HG03175 (cell line): ENCODE measurements around the gene RNF186.
"Not testable (repeated sequence)": the region's sequence is repeated elsewhere in the genome, so short reads cannot be mapped to it uniquely, and the experiment has no call there.

Experiments used
- ATAC-seq: cut with Tn5 transposase; IDR thresholded peaks from one replicate; pipeline ENCODE4 v1.9.1; 2021; ENCODE audit warnings: mild to moderate bottlenecking, moderate library complexity; ENCODE audit not compliant: unreplicated experiment

Gene RNF186, protein sequence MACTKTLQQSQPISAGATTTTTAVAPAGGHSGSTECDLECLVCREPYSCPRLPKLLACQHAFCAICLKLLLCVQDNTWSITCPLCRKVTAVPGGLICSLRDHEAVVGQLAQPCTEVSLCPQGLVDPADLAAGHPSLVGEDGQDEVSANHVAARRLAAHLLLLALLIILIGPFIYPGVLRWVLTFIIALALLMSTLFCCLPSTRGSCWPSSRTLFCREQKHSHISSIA

DNA sequence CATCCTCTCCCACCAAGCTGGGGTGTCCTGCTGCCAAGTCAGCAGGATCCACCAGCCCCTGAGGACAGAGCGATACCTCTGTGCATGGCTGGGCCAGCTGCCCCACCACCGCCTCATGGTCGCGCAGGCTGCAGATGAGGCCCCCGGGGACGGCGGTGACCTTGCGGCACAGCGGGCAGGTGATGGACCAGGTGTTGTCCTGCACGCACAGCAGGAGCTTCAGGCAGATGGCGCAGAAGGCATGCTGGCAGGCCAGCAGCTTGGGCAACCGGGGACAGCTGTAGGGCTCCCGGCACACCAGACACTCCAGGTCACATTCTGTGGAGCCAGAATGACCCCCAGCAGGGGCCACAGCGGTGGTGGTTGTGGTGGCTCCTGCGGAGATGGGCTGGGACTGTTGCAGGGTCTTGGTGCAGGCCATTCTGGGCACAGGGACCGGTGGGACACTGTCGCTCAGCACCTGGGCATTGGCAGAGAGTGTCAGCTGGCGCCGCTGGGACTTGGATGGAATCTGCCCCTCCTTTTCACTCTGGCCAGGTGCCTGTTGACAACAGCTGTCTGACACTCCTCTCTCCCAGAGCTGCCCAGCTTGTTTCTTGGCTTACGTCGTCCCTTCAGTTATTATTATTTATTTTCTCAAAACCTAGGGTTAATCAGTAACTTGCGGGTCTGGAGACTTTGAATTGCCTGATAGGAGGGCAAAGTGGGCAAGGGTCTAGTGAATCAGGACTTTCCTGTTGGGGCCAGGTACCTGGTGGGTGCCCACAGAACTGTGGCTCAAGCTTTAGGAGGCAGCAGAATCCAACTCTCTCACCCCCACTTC, at the start of gene RNF186:
RNF186 (minus strand) TSS at position 603 of the 823 bp plus-strand sequence; CDS start at position 421, 182 bp downstream.
- ATAC-seq, result no peak

DNA sequence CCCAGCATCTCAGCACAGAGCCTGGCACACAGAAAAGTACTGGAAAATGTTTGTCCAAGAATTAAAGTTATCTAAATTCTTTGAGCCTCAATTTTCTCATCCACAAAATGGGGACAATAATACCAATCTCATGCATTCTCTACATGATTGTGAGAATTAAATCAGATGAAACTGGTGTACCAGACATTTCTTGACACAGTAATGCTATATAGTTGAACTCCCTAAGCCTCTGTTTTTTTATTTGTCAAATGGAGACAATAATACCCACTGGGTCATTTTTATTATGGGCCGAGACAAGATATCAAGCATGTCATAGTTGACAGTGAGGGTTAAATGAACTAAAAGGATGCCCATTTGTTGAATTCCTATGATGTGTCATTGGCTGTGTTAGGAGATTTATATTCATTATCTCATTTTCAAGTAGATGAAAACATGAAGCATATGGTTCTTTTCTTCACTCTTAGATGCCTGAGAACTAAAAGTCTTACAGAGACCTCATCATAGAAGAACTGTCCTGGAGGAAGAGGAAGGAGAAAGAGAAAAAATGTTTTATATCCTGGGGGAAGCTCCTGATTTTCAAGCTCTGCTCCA, 49.6 kb upstream of the RNF186 start:
- no peak for ATAC-seq

DNA sequence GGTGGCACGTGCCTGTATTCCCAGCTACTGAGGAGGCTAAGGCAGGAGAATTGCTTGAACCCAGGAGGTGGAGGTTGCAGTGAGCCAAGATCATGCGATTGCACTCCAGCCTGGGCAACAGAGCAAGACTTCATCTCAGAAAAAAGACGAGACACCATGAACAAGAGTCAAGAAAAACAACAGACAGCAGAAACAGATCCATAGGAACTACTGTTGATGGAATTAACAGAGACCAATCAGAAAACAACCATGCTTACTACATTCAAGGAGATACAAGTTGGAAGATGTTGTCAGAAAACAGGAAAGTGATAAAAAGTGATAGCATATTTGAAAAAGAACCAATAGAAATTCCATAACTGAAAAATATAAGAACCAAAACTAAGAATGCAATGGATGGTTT, 47.9 kb upstream of the RNF186 start:
- no peak for ATAC-seq

DNA sequence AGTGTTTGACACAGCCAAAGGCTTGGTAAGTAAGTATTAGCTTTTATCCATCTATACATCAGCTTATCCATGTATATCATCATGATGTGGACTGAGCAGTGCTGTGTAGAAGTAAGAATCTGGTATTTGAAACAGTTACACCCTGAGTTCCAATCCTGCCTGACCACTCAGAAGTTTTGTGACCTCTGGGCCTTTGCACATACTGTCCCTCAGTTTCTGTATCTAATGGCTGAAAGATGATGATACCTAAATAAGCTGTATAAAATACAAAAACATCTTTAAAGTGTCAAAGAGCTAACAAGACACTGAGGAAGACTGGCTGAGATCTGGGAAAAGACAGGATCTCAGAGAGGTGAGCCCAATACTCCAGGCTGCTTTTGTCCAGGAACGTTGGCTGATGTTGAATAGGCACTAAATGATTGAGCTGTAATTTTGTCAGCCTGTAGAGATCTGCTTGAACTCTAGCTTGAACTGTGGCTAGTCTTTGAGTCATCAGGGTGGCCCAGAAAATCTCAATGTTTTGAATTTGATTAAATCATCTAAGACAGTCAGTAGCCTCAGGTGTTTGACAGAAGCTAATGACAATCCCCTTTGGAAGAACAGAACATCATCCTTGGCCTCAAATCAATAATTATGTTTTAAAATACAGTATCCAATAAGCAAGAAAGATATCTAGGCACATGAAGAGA, 46.9 kb upstream of the RNF186 start:
- ATAC-seq, result no peak

DNA sequence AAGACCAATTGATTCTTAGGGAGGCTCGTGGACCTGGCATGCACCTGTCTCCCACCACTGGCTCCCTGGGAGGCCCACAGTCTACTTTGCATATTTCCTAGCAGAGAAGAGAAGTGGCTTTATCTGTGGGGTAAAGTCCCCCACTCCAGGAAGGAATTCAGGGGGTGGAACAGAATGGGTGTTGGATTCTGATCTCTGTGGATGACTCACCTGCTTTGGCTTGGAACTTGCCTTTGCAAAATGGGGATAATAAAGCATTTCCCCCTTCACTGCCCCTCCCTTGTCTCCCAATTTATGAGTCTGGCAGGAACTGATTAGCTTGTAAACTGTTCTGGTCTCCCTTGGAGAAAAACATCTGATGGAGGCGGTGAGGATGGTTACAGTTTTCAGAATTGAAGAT, 46.0 kb upstream of the RNF186 start:
- ATAC-seq, result no peak

DNA sequence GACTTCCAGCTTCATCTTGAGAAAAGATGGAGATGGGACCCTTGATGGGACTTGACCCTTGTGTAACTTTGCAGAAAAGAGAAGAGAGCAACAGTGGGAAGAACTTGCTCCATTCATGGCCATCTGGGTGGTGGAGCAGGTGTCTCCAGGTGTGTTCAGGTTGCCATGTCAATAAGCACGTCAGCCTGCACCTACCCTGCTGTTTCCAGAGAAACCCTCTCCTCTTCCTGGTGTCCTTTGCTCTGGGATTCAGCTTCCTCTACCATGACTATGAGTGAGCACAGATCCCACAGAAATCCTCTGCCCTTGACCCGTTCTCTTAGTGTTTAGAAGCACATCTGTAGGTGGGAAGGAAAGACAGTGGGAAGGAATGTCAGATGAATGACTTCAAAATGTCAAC, 45.3 kb upstream of the RNF186 start:
- no peak for ATAC-seq

DNA sequence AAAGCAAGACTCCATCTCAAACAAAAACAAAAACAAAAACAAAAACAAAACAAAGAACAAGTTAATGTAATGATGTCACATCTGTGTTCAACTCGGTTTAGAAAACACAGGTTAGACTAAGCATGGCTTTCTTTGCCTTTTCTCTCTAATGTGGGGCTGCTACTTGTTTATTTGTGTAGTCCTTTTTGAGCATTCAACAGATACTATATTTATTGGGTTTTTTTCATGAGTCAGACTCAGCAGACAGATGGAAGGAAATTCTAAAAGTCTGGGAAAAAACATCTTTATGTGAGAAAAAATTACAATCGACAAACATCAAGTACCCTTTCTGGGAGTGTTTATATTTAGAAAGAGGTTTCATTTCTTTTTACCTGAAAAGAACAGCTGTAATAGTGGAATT, 44.8 kb upstream of the RNF186 start:
- ATAC-seq, result no peak

DNA sequence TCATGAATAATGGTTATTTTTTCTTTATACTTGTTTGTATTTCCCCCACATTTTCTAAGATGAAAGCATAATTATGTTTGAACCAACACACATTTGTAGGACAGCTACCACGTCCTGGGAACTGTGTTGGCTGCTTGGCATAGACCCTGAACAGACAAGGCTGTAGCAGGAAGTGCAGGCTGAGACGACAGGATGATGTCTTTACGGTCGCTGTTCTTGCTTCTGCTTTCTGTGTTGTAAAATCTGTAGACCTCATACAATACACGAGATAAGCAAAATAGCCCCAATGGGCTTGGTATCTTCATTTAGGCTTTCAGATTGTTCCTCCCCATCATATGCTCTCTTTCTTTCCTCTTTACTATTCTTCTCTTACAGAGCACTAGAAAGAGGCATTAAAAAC, 43.8 kb upstream of the RNF186 start:
- no peak for ATAC-seq

DNA sequence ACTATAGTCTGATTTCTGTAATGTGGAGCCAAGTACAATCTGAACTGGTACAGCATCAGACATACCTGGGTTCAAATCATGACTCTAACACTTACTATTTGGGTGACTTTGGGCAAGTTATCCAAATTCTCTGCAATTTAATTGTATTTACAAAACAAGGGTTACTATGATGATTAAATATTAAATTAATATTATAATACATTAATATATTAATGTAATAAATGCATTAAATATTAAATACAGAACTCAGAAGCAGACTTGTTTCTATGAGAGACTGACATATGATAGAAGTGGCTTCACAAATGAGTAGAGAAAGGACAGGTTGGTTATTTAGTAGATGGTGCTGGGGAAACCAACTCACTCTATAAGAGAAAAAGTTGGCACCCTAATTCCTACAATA, 39.8 kb upstream of the RNF186 start:
- no peak for ATAC-seq

DNA sequence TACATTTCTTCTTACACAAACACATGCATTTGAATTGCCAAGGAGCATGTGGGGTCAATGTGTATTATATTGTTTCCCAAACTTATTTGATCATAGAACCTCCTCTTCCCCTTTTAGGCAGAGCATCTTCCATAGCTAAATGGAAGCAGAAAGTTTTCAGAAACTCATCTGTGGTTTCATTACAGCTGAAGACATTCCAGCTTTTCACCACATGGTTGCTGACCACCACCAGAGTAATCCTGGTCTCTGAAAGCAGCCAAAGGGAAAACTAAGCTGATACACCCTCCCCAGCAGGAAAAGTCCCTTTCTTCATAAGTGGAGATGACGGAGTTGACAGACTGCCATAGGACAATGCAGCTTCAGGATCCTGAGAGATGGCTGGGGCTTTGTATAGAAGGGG, 37.0 kb upstream of the RNF186 start:
- no peak for ATAC-seq

DNA sequence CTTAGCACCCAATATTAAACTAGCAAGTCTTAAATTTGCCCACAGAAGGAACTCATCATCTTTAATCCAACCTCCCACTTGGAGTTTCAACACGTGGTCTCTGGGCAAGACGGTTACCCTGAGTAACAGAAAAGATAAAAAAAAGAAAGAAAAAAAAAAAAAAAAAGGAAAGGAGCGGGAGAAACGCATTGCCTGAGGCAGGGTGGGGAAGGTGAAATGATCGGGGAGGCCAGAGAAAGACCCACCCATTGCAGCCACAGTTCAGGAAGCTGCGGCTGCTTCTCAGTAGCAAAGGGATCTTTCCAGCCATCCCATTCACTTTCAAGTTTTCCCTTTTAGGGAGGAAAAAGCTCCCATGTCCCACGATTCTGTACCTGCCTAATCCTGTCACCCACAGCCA, 35.1 kb upstream of the RNF186 start:
- ATAC-seq, result no peak

DNA sequence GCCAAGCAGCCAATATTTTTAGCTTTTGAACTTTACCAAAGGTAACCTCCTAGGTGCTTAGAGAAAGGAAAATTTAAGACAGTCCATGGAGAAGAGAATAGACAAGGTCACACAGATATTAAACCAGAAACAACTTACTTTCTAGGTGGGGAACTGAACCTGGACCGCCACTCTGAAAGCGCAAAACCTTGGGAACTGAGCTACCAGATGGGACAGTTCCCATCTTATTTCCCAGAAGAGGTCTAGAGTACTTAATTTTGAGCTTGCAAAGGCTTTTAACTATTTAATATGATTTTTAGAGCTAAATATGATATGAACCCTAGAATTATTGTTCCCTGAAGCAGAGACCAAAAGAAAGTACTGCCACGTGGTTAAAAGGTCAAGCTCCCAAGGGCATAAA, 34.2 kb upstream of the RNF186 start:
- ATAC-seq, result not testable (repeated sequence)

DNA sequence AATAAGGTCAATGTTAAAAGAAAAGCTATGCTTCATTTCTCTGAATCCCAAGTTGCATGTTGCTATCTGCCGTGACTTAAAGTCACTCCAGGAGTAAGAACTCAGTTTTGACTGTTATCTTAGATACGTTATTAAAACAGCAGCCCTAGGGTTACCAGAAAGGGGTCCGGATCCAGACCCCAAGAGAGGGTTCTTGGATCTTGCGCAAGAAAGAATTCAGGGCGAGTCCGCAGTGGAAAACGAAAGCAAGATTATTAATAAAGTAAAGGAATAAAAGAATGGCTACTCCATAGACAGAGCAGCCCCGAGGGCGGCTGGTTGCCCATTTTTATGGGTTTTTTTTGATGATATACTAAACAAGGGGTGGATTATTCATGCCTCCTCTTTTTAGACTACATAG, 32.3 kb upstream of the RNF186 start:
- ATAC-seq, result not testable (repeated sequence)

DNA sequence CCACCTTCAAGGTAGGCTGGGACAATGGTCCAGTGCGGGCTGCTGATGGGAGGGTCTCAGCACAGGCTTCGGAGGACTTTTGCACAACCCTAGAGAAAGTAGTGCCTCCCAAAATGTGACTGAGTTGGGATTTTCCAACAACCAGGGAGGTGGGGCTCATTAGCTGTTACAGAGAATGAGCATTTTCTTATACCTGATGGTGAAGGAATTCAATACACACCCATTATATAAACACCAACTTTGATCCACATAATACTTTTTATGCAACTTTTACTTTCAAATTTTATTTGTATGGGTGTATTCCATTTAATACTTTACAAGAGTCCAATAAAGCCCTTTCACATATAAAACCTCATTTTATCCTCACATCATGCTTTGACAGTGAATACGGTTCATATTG, 31.3 kb upstream of the RNF186 start:
- no peak for ATAC-seq

DNA sequence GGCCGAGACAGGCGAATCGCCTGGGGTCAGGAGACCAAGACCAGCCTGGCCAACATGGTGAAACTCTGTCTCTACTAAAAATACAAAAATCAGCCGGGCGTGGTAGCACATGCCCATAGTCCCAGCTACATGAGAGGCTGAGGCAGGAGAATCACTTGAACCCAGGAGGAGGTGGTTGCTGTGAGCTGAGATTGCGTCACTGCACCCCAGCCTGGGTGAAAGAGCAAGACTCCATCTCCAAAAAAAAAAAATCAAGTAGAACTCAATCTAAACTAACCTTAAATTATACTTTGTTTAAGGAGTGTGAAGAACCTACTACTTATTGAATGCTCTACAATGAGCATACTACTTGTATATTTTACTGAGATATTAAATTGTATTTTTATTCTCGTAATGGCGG, 30.5 kb upstream of the RNF186 start:
- no peak for ATAC-seq

DNA sequence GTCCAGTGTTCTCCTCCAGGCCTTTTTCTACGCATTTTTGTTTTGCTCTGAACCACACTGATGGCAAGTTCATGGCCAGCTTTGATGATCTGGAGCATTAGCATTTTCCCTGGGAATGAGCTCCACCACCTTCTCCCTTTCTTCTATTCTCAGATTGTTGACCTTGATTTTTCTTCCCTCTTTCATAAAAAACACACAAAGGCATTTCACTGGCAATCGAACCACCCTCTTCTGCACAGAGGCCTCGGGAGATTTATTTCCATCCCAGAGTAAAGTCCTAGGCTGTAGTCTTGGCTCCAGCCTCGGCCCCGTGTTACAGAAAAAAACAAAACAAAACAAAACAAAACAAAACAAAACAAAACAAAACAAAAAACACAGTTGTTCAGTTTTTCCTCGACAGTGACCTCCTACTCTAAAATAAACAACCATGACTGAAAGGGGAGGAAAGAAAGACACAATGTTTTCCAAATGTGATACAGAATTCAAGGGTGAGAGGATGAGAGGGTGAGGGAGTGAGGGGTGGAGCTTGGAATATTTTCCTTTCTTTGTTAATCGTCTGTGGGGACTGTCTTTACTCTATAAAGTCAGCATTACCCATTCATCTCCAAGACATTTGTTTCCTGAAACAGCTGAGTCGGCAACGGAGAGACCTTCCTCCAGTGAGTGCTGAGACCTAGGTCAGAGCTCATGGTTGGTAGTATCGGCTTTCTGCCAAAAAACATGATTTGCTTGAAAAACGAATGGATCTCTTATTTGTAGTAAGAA, 29.8 kb upstream of the RNF186 start:
- no peak for ATAC-seq

DNA sequence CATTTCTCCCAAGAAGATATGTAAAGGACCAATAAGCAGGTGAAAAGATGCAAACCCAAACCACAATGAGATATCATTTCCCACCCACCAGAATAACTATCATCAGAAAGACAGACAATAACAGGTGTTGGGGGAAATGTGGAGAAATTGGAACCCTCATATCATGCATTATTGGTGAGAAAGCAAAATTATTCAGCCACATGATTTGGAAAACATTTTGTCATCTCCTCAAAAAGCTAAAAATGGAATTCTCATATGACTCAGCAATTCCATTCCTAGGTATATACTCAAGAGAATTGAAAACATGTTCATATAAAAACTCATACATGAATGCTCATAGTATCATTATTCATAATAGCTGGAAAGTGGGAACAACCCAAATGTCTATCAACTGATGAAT, 25.1 kb upstream of the RNF186 start:
- ATAC-seq, result no peak

DNA sequence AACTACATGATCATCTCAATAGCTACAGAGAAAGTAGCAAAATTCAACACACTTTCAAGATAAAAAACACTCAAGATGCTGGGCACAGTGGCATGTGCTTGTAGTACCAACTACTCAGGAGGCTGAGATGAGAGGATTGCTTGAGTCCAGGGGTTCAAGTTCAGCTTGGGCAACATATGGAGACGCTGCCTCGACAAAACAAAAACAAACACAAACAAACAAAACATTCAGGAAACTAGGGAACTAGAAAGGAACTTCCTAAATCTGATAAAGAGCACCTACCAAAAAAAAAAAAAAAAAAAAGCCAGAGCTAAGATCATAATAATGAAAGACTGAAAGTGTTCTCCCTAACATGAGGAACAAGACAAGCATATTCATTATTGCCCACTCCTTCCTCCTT, 22.8 kb upstream of the RNF186 start:
- no peak for ATAC-seq

DNA sequence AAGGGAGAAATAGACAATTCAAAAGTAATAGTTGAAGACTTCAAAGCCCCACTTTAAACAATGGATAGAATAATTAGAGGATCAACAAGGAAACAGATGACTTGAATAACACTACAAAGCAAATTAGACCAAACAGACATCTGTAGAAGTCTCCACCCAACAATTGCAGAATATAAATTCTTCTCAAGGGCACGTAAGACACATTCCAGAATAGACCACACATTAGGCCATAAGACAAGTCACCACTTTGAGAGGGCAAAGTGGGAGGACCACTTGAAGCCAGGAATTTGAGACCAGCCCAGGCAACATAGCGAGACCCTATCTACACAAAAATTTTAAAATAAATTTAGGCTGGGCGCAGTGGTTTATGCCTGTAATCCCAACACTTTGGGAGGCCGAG, 20.5 kb upstream of the RNF186 start:
- no peak for ATAC-seq

DNA sequence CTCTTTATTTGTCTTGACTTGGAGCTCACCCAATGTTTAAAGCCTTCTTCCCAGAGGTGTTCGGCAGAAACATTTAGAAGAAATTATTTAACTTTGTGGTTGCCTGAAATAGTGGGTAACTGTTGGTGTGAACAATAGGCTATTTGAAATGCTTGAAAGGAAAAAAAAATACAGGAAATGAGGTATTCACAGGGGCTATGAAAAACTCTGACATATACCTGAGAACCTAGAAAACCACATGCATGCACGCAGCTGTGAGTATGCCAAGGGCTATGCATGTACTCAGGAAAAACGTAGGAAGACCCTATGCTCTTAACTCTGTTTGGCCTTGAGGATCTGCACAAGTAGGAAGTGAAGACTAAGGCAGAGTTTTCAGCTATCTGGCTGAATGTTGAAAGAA, 16.4 kb upstream of the RNF186 start:
- ATAC-seq, result no peak

DNA sequence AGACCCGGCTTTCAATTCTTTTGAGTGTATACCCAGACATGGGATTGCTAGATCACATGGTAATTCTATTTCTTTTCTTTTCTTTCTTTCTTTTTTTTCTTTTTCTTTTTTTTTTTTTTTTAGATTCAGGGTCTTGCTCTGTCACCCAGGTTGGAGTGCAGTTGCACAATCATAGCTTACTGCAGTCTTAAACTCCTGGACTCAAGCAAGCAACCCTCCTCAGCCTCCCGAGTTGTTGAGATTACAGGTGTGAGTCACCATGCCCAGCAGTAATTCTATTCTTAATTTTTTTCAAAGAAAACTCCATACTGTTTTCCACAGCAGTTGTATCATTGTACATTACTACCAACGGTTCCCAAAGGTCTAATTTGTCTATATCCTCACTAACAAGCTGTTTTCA, 13.5 kb upstream of the RNF186 start:
- no peak for ATAC-seq
